ENCODE results near the gene NME9. TPM values are rescaled to one million over a fixed set of nuclear protein-coding genes. Genes with fewer than 3 reads are reported as not detected.
"Not testable (repeated sequence)": the region's sequence is repeated elsewhere in the genome, so short reads cannot be mapped to it uniquely, and the experiment has no call there.

NME9 gene, protein sequence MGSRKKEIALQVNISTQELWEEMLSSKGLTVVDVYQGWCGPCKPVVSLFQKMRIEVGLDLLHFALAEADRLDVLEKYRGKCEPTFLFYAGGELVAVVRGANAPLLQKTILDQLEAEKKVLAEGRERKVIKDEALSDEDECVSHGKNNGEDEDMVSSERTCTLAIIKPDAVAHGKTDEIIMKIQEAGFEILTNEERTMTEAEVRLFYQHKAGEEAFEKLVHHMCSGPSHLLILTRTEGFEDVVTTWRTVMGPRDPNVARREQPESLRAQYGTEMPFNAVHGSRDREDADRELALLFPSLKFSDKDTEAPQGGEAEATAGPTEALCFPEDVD
- 0.36 TPM for polyA plus RNA-seq (2013, experiment 1 of 2; ENCODE audit: insufficient read length)
- polyA plus RNA-seq (2013, experiment 2 of 2; ENCODE audit: insufficient read length) = 0.17 TPM

DNA sequence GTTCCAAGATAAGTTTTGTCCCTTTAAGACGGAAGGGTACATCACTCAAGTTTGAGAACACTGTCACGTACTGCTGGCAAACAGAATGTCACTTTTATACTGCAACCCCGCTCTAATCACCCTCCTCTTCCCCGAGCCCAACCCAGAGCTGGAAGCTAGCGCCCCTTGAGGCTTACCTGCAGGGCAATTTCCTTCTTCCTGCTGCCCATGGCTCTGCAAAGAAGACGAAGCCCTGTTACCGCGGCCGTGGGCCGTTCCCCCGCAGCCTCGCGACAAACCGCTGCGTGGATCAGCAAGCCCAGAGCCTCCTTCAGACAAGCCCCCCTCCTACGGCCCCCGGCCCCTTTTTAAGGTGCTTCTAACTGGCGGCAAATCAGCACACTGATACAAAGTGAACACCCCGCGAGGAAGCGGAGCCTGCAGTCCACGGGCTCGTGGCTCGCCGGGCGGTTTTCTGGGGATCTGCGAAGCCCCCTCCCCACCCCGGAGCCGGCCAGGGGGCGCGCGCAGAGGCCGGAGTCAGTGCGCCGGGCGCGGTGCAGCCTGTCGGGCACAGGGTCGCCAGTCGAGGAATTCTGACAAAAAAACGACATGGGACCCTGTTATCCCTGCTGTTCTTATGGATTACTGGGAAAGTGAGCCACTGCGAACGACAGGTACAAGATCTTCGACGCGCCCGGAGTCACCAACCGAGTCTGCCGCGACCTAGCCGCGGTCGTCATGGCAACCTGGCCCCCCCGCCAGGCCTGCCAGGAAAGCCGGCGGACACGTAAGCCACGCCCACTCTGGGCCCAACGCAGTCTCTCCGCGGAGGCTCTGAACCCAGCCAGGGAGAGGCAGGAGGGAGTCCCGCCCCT, at the start of gene NME9:
Gene NME9 (minus strand): TSS at position 725 of the 857 bp plus-strand sequence. CDS start 516 bp downstream, at position 209.
- DNase-seq = peak; percentile 75

DNA sequence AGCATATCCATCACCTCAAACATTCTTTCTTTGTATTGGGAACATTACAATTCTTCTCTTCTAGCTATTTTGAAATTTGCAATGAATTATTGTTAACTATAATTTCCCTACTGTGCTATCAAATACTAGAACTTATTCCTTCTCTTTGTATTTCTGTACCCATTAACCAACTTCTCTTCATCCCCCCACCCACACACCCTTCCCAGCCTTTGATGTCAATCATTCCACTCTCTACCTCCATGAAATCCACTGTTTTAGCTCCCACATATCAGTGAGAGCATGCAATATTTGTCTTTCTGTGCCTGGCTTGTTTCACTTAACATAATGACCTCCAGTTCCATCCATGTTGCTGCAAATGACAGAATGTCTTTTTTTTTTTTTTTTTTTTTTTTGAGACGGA, 49.3 kb upstream of the NME9 start:
- DNase-seq = no peak

DNA sequence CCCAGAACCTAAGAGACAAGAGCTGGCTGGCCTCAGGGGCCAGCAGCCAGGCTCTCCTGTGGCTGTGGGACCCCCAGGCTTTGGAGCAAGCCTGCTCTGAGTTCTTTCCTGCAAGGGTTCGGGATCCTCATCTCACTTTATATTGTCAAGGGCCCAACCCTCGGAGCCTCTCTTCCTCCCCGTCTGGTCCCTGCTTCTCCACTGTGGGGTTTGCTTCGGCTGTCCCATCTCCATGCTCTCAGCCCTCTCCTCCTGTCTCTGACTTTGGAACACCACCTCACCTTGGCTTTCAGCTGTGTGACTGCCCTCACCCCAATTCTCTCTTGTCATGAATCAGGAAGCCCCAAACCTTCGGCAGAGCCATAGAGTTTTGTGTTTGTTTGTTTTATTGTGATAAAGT, 48.7 kb upstream of the NME9 start:
- no peak for DNase-seq

DNA sequence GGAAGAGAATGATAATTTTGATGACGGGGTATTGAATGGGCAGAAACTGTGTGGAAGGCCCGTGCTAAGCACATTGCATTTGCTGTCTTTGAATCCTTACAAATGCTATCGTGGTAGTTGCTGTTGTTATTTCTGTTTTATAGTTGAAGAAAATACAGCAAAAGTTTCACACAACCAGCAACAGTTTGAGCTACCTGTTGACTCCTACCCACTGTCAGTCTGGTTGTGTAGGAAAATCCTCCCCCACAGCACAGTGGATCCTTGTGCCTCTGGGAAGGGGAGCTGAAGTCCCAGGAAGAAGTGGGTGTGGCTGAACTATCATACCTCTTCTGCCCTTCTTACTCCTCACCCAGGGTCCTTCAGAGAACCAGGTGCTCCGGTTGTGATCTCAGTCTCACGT, 48.2 kb upstream of the NME9 start:
- no peak for DNase-seq

DNA sequence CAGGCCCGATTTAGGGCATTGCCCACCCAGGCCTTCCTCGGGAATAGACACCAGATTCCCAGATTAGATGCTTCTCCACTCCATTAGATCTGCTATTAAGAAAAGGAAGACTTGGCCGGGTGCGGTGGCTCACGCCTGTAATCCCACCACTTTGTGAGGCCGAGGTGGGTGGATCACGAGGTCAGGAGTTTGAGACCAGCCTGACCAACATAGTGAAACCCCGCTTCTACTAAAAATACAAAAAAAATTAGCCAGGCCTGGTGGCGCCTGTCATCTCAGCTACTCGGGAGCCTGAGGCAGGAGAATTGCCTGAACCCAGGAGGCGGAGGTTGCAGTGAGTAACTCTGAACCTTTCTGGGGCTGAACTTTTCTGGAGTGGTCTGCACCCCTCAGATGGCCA, 47.6 kb upstream of the NME9 start:
- not testable (repeated sequence) for DNase-seq

DNA sequence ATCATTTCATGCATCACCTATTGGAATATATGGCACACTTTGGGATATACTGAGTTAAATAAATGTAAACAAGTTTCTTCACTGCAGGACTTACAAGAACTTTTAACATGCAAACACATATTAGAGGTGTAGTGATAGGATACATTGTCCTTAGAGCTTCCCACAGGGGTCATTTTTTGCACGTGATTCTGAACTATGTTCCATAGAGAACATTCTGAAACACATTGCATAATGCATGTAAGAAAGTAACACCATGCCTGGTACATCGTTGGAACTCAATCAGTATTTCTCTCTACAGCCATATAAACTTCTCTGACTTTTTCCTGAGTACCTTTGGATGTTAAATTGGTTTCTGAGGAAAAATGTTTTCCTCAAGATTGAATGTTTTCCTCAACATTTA, 47.0 kb upstream of the NME9 start:
- no peak for DNase-seq

DNA sequence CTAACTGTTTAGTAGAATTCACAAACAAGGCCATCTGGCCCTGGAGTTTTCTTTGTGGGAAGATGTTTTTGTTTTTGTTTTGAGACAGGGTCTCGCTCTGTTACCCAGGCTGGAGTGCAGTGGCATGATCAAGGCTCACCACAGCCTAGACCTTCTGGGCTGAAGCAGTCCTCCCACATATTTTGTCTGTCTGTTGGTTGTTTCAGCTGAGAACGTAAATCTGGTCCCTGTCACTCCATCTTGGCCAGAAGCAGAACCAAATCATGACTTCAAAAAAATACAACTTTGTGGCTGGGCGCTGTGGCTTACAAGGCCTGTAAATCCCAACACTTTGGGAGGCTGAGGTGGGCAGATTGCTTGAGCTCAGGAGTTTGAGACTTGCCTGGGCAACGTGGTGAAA, 45.8 kb upstream of the NME9 start:
- peak; percentile 17 for DNase-seq

DNA sequence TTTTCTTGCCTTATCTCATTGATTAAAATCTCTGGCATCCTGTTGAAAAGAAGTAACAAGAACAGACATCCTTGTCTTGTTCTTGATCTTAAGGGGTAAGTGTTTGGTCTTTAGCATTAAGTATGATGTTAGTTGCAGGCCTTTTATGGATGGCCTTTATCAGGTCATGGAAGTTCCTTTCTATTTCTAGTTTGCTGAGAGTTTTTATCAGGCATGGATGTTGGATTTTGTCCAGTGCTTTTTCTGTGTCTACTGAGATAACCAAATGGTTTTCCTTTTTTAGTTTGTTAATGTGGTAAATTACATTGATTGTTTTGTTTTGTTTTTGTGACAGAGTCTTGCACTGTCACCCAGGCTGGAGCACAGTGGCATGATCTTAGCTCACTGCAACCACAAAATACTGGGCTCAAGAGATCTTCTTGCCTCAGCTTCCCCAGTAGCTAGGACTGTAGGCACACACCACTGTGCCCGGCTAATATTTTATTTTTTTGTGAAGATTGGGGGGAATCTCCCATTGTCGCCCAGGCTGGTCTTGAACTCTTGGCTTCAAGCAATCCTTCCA, 45.0 kb upstream of the NME9 start:
- no peak for DNase-seq

DNA sequence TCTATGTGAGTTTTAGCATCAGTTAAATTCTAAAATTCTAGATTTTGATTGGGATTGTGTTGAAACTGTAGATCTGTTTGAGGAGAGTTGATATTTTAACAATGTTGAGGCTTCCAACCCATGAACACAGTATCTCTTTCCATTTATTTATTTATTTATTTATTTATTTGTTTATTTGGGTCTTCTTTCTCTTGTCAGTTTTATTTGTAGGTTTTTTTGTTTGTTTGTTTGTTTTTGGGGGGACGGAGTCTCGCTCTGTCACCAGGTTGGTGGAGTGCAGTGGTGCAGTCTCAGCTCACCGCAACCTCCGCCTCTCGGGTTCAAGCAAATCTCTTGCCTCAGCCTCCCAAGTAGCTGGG, 44.1 kb upstream of the NME9 start:
- DNase-seq = no peak

DNA sequence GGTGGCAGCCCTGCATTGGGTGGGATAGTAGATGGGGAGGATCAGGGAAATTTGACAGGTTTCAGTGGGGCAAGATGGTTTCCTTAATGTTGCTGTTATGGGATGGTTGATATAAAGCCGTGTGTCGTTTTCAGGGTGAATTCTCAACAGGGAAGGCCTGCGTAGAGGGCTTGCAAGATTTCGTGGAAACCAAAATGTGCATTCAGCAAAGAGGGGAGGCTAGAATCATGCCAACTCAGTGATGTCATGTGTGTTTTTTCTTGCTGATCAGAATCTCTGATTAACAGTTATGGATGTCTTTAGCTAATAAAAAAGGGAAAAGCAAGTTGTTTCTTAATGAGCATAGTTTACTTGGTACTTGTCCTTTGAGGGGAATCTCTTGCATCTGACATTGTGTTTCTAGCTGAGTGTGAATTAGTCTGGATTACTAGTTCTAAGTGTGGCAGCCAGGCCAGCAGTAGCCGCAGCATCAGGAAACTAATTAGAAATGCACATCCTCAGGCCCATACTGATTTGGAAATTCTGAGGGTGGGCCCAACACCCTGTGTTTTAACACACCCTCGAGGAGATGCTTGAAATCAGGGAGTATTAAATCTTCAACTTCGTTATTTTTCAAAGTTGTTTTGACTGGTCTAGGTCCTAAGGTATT, 43.6 kb upstream of the NME9 start:
- no peak for DNase-seq

DNA sequence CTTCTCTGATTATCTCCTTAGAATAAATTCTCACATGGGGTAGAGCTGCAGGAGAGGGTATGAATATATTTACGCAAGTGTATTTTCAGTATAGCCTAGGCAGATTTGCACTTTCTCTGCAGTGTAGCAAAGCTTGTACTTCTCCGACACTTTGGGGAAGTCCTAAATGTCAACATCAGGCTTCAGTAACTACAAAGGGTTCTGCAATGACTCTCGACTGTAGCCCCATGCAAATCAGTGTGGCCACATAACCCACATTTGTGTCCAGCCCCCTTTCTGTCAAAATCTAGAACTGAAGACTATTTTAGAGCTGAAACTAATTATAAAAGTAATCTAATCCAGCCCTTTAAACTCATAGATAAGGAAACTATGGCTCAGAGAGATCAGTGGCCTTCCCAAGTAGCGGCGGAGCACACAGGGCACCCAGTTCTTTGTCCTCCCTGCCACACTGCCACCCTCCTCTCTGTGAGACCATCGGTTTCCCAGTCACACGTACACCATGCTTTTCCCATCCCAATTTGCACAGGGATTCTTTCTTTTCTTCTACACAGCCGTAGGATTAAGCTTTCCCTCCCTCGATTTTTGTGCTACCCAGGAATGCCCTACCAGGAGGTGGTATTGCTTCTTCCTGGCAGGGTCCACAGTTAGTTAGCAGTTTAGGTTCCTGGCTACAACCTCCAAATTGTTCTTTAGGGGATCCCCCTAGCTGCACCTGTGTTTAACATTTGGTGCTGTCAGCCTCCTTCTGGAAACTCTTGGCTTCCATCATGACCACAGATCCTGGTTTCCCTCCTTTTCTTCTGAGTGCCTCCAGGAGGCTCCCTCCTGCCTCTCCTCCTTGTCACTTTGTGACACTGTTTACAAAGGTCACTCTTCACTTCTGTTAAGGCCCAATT, 41.7 kb upstream of the NME9 start:
- no peak for DNase-seq

DNA sequence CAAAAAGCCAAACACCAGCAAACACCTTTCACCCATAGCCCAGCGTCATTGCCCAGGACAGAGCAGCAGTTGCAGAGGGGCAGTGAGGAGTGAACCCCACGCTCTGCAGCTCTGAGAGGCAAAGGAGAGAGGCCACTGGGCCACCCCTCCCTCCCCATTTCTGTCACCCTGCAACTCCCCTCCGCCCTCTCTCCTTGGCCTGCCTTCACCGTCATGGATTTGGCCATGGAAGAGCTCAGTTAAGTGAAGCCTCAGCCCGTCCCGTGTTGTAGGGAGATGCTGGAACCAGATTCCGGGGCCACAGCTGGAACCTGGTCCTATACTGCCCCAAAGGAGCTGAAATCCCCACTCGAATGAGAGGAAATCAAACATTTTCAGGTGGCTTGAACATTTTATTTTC, 40.7 kb upstream of the NME9 start:
- no peak for DNase-seq

DNA sequence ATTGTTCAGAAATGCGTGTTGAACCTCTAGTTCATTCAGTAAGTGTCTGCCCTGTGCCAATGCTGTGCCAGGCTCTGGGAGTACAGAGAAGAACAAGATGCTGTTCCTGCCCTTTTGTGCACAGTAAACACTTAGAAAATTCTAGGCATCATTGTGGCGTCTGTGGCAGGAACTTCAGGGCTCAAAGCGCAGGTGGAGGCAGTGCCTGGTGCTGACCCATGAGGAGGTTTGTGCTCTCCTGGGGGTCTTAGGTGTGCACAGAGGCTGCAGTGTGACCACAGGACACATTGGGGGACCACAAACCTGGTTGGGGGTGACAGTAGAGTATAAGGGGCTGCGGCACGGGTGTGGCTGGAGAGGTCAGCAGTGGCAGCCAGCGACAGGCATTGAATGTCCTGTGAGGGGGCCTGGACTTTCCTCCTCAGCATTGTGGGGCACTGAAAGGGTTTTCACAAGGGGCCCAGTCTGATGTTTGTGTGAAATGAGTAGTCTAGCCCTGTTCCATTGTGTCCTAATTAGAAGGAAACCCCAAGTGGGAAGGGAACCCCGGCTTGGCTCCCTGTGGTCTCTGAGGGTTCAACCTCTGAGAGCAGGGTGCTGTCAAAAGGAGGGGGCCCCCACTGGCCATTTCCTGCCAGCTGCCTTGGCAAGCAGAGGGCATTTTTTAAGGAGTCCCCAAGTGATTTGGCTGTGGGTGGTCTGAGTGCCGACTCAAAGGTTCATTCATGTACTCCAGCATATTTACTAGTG, 39.7 kb upstream of the NME9 start:
- no peak for DNase-seq

DNA sequence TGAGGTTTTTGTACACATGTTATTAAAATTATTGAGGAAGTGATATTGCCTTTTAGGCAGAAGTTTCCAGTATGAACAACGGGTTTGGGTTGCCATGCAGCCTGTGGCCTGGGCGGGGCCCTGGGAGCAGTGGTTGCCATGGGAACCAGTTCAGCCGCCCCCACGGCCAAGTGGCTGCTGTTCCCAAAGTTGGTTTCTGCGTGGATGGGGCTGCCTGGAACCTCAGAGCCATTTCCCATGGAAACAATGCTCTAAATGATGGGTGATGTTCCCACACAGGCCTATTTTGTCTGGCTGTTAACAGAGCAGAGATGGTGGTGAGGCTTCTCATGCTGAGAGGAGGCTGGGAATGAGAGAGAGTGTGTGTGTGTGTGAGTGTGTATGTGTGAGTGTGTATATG, 38.3 kb upstream of the NME9 start:
- DNase-seq = no peak

DNA sequence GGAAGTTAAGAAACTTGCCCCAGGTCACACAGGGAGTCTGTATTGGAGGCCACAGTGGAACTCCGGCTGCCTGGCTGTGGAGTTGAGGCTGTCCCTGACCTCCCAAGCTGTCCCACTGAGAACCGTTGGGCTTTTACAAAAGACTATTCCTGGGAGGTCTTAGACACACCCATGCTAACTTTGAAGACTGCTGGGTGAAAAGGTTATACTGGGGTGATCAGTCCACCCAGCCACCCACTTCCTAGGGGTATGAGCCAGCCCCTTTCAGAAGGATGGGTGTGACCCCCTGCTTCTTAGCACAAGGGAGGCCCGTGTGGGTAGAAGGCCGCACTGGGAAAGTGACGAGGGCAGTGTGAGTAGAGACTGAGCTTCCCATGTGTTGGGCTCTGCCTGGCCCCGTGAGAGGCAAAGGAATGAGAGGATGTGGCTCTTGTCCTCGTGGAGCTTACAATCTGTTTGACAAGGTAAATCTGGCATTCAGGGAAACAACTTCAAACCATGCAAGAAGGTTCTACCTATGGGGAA, 37.7 kb upstream of the NME9 start:
- DNase-seq = no peak

DNA sequence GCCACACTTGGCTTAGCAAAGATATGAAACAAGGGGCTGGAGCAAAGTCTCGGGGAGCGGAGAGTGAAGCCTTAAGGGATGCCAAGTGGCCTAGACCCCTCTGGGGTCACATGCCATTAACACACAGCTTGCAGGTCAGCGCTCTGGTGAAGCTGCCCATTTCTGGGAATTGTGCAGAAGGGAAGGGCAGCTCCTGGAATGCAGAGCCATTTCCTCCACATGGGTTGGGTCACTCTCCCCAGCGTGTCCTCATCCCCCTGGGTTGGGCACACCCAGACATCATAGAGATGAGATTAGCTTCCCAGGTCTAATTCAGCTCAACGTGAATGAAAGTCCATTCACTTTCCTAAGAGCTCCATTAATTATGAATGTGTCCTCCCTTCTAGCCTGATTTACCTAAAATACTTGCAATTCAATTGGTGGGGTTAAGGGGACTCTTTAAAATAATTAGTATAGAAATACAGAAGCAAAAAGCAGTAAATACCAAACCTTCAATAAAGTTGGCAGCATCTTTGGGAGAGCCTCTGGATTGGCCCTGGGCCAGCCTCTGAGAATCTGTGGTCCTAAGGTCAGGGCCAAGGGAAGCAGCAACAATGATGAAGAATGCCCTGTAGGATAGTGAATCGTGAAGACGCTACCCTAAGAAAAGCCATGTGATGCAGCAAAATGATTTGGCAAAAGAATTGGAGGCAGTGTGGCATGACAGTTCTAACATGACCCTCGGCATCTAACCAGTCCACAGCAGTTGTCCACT, 36.5 kb upstream of the NME9 start:
- no peak for DNase-seq

DNA sequence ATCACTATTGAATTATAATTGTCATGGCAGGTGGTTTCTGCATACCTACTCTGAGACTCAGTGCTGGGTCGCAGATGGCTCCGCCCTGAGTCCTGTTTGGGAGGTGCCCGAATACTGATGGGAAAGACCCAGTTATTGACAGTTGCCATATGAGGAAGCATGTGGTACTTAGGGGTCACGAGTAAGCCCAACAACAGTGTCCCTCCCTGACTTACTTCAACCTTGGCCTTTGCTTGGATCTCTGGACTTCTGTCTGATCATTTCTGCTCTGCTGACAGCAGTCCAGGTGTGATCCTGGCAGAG, 35.6 kb upstream of the NME9 start:
- DNase-seq = no peak

DNA sequence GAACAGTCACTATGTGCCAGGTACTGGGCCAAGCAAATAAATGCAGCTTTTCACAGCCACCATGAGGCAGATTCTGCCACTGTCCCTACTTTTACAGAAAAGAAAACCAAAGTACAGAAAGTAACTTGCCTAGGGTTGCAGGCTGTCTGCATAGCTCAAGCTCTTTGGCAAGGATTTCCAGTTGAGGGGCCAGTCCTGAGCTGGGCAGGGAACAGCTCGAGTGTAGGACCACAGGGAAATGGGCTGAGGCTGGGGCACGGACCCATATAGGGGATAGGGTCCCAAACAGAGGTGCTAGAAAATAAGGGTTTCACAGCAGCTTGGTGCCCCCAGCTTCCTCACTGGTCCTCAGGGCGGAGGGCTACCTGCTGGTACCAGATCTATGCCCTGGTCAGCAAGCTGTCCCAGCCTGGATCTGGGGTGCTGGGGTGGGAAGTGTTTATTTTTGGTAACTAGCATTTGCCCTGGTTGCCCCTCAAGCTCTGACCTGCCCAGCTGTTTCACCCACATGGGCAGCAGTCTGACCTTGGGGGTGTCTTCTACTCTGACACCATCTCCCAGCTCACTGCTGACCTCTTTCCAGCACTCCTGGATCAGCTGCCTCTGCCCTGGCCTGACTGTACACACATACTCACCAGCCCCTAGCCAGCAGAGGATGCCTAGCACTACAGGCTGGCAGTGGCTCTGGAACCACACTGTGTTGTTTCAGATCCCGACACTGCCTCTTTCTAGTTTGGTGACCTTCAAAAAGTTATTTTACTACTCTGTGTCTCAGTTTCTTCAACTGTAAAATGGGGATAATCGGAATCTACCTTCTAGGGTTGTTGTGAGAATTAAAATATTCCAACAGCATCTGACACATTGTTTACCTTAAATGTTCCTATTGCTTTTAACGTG, 35.0 kb upstream of the NME9 start:
- no peak for DNase-seq

DNA sequence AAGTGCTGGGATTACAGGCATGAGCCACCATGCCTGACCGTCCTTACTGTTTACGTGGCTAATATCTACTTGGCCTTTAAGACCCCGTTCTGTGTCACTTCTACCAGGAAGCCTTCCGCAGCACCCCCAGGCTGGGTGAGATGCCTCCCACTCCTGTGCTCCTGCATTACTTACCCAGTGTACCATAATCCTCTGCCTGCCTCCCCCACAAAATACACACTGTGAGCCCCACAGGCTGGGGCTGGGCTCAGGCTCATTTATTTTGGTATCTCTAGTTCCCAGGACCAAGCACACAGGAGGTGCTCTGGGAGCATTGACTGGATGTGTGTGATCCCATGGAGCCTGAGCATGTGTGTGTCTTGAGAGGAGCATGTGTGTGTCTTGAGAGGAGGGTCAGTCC, 33.7 kb upstream of the NME9 start:
- no peak for DNase-seq

Data from fibroblast of skin of abdomen (primary cell).